EL (cell line): ENCODE results near the gene DHX30.
"Not testable (repeated sequence)": the region's sequence is repeated elsewhere in the genome, so short reads cannot be mapped to it uniquely, and the experiment has no call there.

Experiments used
- DNase-seq: peaks from one replicate; pipeline ENCODE4 v3.0.0-alpha.2; 2016

DHX30 gene

GRCh38 chr3:47854720-47855455, 52.0 kb downstream of the DHX30 start:
- no peak for DNase-seq

GRCh38 chr3:47855461-47856383, 52.8 kb downstream of the DHX30 start:
- no peak for DNase-seq

GRCh38 chr3:47856669-47857068, 53.7 kb downstream of the DHX30 start:
- DNase-seq: no peak

GRCh38 chr3:47857151-47857550, 54.2 kb downstream of the DHX30 start:
- no peak for DNase-seq

- DNase-seq: no peak
Measured at GRCh38 chr3:47859956-47860605, 57.1 kb downstream of the DHX30 start.

- DNase-seq: no peak
Measured at GRCh38 chr3:47863391-47864128, 60.6 kb downstream of the DHX30 start.

GRCh38 chr3:47865192-47865591, 62.3 kb downstream of the DHX30 start:
- no peak for DNase-seq

GRCh38 chr3:47867451-47868044, 64.6 kb downstream of the DHX30 start:
- DNase-seq: no peak

GRCh38 chr3:47868306-47868705, 65.4 kb downstream of the DHX30 start:
- no peak for DNase-seq

GRCh38 chr3:47870156-47870555, 67.2 kb downstream of the DHX30 start:
- DNase-seq: no peak

- no peak for DNase-seq
Measured at GRCh38 chr3:47870702-47871260, 67.8 kb downstream of the DHX30 start.

- no peak for DNase-seq
Measured at GRCh38 chr3:47871389-47871788, 68.5 kb downstream of the DHX30 start.

GRCh38 chr3:47872916-47873315, 70.0 kb downstream of the DHX30 start:
- no peak for DNase-seq

GRCh38 chr3:47874438-47874837, 71.5 kb downstream of the DHX30 start:
- no peak for DNase-seq

GRCh38 chr3:47874913-47875312, 72.0 kb downstream of the DHX30 start:
- DNase-seq: no peak

- DNase-seq: peak; percentile 52
Measured at GRCh38 chr3:47877290-47877689, 74.4 kb downstream of the DHX30 start.

- no peak for DNase-seq
Measured at GRCh38 chr3:47877719-47878118, 74.8 kb downstream of the DHX30 start.

GRCh38 chr3:47882338-47882737, 79.4 kb downstream of the DHX30 start:
- DNase-seq: no peak

GRCh38 chr3:47884603-47885002, 81.7 kb downstream of the DHX30 start:
- no peak for DNase-seq

- DNase-seq: no peak
Measured at GRCh38 chr3:47885168-47885567, 82.2 kb downstream of the DHX30 start.

- not testable (repeated sequence) for DNase-seq
Measured at GRCh38 chr3:47887991-47888390, 85.1 kb downstream of the DHX30 start.
